GM12872 (cell line): ENCODE measurements around the gene MOV10.

ENCODE experiments used
- TF ChIP-seq, protein P1 (sequence below): IDR thresholded peaks from 3 replicates; pipeline ENCODE4 v1.5.1; 2011; ENCODE audit warnings: low read depth, mild to moderate bottlenecking, low read length, moderate library complexity; ENCODE audit not compliant: insufficient read depth

MOV10 gene

DNA sequence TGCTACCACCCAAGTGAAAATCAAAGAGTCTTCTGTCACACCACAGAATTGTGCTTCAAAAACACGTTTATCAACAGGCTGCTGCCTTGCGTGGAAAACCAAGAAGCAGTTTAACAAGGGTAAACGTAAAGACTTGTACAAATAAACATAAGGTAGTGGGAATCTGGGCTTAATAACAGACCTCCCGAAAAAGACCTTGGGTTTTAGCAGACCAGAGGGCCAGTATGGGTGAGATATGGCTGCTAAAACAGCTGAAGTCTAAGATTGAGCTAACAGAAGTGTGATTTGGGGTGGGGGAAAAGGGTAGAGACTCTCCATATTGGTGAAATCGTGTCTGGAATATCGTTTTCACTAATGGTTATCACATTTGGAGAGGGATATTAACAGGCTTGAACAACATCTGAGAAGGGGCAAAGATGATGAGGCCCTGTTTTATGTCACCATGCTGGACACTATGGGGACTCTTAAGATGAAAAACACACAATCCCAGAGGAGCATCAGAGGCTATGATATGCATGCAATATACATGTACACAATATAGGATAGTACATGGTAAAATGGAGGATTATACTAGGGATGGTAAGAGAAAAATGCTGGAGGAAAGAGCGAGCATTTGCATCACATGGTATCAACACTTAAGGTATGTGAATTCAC lies 1.4 kb downstream of the MOV10 start:
- TF ChIP-seq, protein P1, sequence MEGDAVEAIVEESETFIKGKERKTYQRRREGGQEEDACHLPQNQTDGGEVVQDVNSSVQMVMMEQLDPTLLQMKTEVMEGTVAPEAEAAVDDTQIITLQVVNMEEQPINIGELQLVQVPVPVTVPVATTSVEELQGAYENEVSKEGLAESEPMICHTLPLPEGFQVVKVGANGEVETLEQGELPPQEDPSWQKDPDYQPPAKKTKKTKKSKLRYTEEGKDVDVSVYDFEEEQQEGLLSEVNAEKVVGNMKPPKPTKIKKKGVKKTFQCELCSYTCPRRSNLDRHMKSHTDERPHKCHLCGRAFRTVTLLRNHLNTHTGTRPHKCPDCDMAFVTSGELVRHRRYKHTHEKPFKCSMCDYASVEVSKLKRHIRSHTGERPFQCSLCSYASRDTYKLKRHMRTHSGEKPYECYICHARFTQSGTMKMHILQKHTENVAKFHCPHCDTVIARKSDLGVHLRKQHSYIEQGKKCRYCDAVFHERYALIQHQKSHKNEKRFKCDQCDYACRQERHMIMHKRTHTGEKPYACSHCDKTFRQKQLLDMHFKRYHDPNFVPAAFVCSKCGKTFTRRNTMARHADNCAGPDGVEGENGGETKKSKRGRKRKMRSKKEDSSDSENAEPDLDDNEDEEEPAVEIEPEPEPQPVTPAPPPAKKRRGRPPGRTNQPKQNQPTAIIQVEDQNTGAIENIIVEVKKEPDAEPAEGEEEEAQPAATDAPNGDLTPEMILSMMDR, result no peak

DNA sequence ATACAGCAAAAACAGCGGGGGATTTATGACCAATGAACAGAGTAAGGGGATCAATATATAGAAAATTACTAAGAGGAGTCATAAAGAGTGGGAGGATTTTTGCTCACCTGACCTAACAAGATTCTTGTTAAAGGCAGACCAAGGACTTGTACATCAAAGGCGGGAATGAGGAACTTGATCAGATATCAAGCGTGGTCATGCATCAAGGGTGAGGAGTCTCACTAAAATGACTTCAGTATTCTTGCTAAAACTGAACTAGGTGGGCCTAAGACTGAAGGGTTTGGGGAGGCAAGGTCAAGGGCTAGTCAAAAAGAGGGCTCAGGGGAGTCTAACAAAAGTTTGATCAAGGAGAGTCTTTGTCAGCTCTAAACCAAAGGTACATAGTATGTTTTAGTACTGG lies 2.1 kb downstream of the MOV10 start:
- TF ChIP-seq, protein P1, result no peak

DNA sequence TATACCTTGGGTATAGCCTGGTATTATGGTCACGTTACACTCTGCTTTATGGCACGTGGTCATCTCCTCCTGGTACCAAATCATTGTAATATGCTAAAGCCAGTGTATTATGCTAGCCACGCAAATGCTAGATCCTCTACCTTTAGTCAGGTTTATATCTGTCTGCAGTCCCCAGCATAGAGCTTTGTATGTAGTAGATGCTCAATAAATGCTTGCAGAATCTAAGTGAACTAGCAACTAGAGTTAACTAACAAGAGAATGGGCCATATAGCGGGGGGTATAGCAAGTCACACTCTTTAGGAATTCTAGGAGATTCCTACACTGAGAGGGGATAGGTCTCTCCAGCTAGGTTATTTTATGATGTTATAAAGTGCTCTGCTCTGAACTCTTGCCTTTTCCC lies 3.0 kb downstream of the MOV10 start:
- TF ChIP-seq, protein P1, result no peak

DNA sequence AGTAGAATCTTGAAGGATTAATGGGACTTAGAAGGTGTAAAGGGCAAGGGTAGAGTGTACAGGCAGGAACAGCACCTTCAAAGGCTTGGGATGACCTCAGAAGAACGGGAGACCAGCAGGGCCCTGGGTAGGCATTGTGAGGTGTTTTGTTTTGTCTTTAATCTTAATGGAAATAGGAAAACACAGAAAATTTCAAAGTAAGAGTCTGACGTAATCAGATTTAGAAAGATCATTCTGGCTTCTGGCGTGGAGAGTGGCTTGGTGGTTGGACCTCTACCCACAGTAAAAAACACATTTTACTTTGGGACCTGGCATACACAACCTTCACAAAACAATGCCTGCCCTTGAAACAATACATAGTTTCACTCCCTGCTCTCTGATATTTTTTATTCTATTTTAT lies 4.1 kb downstream of the MOV10 start:
- TF ChIP-seq, protein P1, result no peak

DNA sequence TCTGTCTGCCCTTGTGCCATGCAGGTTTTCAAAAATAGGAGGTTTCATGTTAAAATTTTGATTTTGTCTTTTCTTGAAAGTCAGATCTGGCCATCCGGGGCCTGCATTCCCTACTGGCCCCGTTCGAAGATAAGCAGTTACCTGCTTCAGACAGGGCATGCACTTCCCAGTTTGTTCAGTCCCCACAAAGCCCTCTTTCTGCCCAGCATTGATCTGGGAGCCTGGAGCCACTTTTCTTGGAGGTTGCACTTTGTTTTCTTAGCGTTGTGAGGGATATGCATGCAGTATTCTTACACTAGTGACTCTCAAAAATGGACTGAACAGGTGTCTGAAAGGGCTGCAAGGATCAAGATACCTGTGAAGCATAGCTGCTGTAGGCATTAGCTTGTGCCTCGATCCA lies 11.5 kb downstream of the MOV10 start:
- TF ChIP-seq, protein P1, result no peak

DNA sequence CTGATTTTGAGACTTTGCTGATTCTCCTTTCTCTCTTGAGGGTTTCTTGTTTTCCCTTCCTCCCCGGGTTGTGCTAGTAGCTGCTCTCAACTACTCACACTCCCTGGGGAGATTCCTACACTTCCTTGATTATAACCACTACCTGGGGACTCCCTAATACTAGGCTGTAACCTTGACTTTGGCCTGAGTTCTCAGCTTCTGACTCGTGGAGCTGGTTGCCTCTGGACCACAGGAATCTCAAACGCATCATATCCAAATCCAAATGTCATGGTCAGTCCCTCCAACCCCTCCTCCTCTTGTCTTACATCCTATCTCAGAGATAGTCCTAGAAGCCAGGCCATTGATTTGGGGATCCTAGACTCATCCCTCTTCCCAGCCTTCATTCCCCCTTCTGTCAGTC lies 12.0 kb downstream of the MOV10 start:
- TF ChIP-seq, protein P1, result no peak

DNA sequence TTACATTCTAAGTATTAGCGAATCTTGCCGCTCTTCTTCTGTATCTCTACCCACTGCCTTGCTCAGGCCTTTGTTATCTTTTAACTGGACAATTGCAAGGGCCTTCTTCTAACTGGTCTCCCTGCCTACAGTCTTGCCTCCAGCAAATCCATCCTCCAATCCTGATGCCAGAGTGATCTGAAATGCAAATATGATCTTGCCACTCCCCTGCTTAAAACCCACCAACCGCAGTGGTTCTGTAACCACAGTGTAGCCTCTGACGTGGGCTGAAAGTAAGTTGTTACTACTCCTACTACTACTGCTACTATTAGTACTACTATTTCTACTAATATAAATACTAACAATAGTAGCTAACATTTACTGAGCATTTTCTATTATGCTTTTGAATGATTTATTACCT lies 12.4 kb downstream of the MOV10 start:
- TF ChIP-seq, protein P1, result no peak
